ENCODE measurements around the gene AURKA. TPM values are rescaled to one million over a fixed set of nuclear protein-coding genes. Genes with fewer than 3 reads are reported as not detected.

AURKA gene
- total RNA-seq: 1.6 and 2.6 TPM in 2 replicates

DNA sequence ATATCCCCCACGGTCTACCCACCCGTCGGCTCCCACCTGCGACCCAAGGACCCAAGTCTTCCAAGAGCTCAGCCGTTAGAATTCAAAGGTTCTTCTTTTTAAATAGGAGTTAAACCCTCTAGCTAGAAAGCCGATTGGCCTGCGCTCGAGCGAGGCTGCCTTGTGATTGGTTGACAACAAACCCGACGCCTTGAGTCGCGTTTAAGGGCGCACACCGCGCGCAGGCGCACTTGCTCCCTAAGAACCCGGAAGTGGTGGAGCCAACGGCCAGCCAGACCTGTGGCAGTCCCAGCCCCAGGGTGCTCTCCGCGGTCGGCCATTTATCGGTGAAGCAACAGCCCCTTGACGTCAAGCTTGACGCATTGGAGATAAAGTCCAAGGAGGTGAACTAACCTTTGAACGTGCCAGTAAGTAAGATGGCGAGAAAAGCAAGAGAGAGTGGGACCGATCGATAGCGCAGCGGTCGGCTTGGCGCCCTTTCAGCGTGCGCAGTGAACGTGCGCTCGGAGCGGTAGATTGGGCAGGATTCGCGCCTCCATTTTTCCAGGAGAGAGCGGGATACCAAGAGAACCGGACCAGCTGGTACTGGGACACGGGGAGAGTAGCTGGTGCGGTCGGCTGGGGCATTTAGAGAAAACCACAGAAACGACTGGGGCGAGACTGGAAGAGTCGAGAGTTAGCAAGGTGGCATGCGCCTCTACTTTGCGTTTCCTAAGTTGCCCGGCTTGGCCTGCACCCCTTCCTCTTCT, at the start of gene AURKA, which contains the start of gene CSTF1:
Gene AURKA, minus strand, starts transcription at position 84 of the 749 bp plus-strand sequence. CDS start 4,018 bp downstream, outside the sequence.
Gene CSTF1, plus strand, starts transcription at position 514 of the 749 bp plus-strand sequence. CDS start 2,908 bp downstream, outside the sequence.
- H3K4me3 ChIP-seq (ENCODE audit: low read depth, low read length): peak within 1 kb of the TSS; percentile 78
- DNase-seq (ENCODE audit: low read depth) (peak; percentile 99), FAIRE-seq (no peak)
- H3K36me3 ChIP-seq (ENCODE audit: control insufficient read depth, insufficient read depth, low read length): peaks cover 8% of the 10 kb centered on the region
- no peaks in the 10 kb centered on the region for H3K27me3 ChIP-seq (ENCODE audit: control insufficient read depth, insufficient read depth, low read length)
- TF ChIP-seq, protein P1, sequence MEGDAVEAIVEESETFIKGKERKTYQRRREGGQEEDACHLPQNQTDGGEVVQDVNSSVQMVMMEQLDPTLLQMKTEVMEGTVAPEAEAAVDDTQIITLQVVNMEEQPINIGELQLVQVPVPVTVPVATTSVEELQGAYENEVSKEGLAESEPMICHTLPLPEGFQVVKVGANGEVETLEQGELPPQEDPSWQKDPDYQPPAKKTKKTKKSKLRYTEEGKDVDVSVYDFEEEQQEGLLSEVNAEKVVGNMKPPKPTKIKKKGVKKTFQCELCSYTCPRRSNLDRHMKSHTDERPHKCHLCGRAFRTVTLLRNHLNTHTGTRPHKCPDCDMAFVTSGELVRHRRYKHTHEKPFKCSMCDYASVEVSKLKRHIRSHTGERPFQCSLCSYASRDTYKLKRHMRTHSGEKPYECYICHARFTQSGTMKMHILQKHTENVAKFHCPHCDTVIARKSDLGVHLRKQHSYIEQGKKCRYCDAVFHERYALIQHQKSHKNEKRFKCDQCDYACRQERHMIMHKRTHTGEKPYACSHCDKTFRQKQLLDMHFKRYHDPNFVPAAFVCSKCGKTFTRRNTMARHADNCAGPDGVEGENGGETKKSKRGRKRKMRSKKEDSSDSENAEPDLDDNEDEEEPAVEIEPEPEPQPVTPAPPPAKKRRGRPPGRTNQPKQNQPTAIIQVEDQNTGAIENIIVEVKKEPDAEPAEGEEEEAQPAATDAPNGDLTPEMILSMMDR (IDR thresholded peaks at IDR 0.05; ENCODE audit: insufficient read depth, low read length, severe bottlenecking): no peak

DNA sequence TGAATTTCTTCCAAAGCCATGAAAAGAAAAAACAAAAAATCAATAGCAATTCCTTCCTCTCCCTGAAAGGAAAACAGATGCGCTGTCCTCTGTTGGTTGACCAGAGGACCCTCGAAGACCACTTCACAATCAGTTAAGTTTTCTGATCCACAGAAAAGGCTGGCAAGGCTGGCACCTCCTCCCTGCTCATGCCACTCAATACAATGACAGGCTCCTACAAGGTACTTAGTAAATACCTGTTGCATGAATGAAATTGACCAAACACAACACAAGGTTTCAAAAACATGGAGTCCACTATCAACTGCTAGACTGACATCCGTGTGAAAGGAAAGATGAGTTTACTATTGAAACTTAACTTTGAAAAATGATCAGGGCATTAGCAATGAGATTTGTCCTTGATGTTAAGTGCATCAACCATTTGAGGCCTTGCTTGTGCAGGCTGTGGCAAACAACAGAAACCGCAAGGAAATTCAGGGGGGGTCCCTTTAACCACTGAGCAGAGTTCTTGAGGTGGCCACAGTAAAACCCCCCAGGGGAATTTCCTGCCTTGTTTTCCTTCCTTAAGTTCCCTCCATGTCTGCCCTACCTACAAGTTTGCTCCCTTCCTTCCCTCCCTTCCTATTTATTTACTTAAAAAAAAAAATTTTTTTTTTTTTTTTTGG, 48.5 kb upstream of the AURKA start:
- TF ChIP-seq, protein P1 (IDR thresholded peaks at IDR 0.05; ENCODE audit: insufficient read depth, low read length, severe bottlenecking): no peak
- DNase-seq (ENCODE audit: low read depth): no peak
- no peak overlapping the region for H3K4me3 ChIP-seq (ENCODE audit: low read depth, low read length)
- no peaks in the 10 kb centered on the region for H3K36me3 ChIP-seq (ENCODE audit: control insufficient read depth, insufficient read depth, low read length)
- no peaks in the 10 kb centered on the region for H3K27me3 ChIP-seq (ENCODE audit: control insufficient read depth, insufficient read depth, low read length)
- FAIRE-seq: no peak

DNA sequence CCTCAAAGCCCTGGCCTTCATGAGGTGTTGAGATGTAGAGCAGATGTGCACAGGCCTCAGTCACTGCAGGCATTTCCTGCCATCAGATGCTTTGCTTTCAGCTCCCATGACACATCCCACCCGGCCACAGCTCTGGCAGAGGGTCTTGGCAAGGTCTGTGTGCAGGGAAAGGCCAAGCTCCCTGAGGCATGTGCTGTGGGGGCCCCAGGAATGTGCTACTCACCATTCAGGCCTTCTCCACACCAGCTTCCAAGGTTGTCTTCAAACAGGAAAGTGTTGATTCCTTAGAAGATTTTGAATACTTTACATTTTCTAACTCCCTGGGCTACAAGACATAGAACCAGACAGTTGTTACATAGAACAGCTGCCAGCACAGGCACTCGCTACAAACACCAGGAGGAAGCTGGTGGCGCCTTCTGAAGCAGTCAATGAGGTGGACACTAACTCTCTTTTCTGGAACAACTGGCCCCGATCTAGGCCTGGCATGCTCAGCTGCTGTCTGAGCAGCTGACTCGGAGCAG, 47.8 kb upstream of the AURKA start:
- DNase-seq (ENCODE audit: low read depth): no peak
- Histone ChIP-seq H3K27me3 (ENCODE audit: control insufficient read depth, insufficient read depth, low read length) (no peaks in the 10 kb centered on the region), H3K4me3 (ENCODE audit: low read depth, low read length) (no peak overlapping the region), H3K36me3 (ENCODE audit: control insufficient read depth, insufficient read depth, low read length) (no peaks in the 10 kb centered on the region)
- no peak for FAIRE-seq
- TF ChIP-seq, protein P1 (IDR thresholded peaks at IDR 0.05; ENCODE audit: insufficient read depth, low read length, severe bottlenecking): no peak

DNA sequence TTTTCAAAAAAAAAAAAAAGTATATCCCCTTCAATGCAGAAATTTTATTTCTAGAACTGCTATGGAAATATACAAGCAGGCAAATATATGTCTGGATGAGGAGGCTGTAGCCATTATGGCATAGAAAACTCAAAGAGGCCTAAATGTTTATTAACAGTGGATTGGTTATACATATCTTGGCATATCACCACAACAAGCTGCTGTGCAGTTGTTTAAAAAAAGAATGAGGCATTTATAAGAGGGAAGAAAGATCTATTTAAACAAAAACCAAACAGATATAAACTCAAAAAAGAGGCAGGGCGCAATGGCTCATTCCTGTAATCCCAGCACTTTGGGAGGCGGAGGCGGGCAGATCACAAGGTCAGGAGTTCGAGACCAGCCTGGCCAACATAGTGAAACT, 46.3 kb upstream of the AURKA start:
- no peak for DNase-seq (ENCODE audit: low read depth)
- Histone ChIP-seq H3K4me3 (ENCODE audit: low read depth, low read length) (no peak overlapping the region), H3K27me3 (ENCODE audit: control insufficient read depth, insufficient read depth, low read length) (no peaks in the 10 kb centered on the region), H3K36me3 (ENCODE audit: control insufficient read depth, insufficient read depth, low read length) (no peaks in the 10 kb centered on the region)
- TF ChIP-seq, protein P1 (IDR thresholded peaks at IDR 0.05; ENCODE audit: insufficient read depth, low read length, severe bottlenecking): no peak
- no peak for FAIRE-seq

DNA sequence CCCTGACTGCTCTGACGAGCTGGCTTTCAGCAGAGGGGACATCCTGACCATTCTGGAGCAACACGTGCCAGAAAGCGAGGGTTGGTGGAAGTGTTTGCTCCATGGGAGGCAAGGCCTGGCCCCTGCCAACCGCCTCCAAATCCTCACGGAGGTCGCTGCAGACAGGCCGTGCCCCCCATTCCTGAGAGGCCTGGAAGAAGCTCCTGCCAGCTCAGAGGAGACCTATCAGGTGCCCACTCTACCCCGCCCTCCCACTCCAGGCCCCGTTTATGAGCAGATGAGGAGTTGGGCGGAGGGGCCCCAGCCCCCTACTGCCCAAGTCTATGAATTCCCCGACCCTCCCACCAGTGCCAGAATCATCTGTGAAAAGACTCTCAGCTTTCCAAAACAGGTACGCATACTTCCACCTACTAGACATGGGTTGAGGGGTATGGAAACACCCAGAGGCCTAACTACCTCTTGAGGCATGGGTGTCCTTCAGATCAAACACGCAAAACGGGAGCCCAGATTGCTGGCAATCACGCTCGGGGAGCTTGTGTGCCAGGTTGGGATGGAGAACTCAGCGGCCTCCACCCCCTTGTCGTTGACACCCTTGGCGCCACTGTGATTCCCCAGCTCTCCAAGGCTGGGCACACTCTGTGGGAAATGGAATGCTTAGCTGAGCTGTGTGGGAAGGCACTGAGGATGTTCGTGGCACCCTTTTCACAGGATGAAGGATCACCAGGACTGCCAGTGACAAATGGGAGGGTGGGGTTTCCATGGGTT, 45.4 kb upstream of the AURKA start:
- H3K36me3 ChIP-seq (ENCODE audit: control insufficient read depth, insufficient read depth, low read length): no peaks in the 10 kb centered on the region
- H3K27me3 ChIP-seq (ENCODE audit: control insufficient read depth, insufficient read depth, low read length): no peaks in the 10 kb centered on the region
- FAIRE-seq (no peak), DNase-seq (ENCODE audit: low read depth) (no peak)
- TF ChIP-seq, protein P1 (IDR thresholded peaks at IDR 0.05; ENCODE audit: insufficient read depth, low read length, severe bottlenecking): no peak
- no peak overlapping the region for H3K4me3 ChIP-seq (ENCODE audit: low read depth, low read length)

Measured in bronchial epithelial cell (primary cell).